ENCODE measurements around the gene DNAJC1.
"Not testable (repeated sequence)": the region's sequence is repeated elsewhere in the genome, so short reads cannot be mapped to it uniquely, and the experiment has no call there.

DNA sequence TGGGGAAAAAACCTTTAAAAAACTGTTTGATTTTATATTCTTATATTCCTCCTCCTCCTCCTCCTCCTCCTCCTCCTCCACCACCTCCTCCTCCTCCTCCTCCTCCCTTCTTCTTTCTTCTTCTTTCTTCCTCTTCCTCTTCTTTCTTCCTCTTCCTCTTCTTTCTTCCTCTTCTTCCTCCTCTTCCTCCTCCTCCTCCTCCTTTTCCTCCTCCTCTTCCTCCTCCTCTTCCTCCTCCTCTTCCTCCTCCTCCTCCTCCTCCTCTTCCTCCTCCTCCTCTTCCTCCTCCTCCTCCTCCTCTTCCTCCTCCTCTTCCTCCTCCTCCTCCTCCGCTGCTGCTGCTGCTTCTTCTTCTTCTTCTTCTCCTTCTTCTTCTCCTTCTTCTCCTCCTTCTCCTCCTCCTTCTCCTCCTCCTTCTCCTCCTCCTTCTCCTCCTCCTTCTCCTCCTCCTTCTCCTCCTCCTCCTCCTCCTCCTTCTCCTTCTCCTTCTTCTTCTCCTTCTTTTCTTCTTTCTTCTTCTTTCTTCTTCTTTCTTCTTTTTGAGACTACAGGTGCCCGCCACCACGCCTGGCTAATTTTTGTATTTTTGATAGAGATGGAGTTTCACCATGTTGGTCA is 286.0 kb downstream of the DNAJC1 start:
- TF ChIP-seq, protein P1, sequence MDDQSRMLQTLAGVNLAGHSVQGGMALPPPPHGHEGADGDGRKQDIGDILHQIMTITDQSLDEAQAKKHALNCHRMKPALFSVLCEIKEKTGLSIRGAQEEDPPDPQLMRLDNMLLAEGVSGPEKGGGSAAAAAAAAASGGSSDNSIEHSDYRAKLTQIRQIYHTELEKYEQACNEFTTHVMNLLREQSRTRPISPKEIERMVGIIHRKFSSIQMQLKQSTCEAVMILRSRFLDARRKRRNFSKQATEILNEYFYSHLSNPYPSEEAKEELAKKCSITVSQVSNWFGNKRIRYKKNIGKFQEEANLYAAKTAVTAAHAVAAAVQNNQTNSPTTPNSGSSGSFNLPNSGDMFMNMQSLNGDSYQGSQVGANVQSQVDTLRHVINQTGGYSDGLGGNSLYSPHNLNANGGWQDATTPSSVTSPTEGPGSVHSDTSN (IDR thresholded peaks at IDR 0.05; ENCODE audit: insufficient replicate concordance, low read depth, low read length), result not testable (repeated sequence)
- not testable (repeated sequence) for TF ChIP-seq BCL3 (IDR thresholded peaks at IDR 0.05; ENCODE audit: borderline replicate concordance, insufficient read depth, low read depth, low read length, poor library complexity, severe bottlenecking); JUND (IDR thresholded peaks at IDR 0.05; ENCODE audit: low read depth, low read length)

All from GM12878 (cell line).